ENCODE results near the gene ST6GAL2.

Gene ST6GAL2

GRCh38 chr2:106857882-106858478, 28.0 kb downstream of the ST6GAL2 start:
- TF ChIP-seq RAD21 (IDR thresholded peaks at IDR 0.05; ENCODE audit: low read depth): no peak

DNA sequence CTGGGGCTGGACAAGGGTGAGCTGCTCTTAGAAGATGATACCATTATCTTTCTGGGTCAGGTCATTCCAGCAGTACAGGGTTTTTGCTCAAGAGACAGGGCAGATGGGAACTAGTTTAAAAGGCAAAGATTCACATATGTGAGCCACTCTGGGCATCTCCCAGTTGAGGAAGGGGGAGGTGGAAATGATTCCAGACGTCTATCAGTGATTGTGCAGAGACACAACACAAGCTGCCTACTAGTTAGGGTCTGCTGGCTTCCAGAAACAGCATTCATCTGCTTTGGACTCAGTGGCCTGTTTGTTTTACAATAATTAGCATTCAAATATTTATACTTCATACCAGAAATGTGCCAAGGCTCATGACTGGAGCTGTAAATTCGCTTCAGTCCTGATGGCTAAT, 32.3 kb downstream of the ST6GAL2 start:
- TF ChIP-seq TAF1 (IDR thresholded peaks at IDR 0.05; ENCODE audit: low read depth): no peak
- TF ChIP-seq YY1 (IDR thresholded peaks at IDR 0.05; ENCODE audit: low read depth): no peak
- TF ChIP-seq USF1 (IDR thresholded peaks at IDR 0.05): no peak
- no peak for TF ChIP-seq TCF12 (IDR thresholded peaks at IDR 0.05; ENCODE audit: low read depth)
- TF ChIP-seq CREB1 (IDR thresholded peaks at IDR 0.05; ENCODE audit: low read depth): no peak
- no peak for TF ChIP-seq RAD21 (IDR thresholded peaks at IDR 0.05; ENCODE audit: low read depth)
- TF ChIP-seq NFIC (IDR thresholded peaks at IDR 0.05): no peak
- no peak for TF ChIP-seq CEBPB (IDR thresholded peaks at IDR 0.05)
- no peak for TF ChIP-seq FOXM1 (IDR thresholded peaks at IDR 0.05; ENCODE audit: borderline replicate concordance, low read depth)
- no peak for TF ChIP-seq EP300 (IDR thresholded peaks at IDR 0.05; ENCODE audit: borderline replicate concordance)
- no peak for TF ChIP-seq ZBTB7A (IDR thresholded peaks at IDR 0.05; ENCODE audit: low read depth)
- TF ChIP-seq EGR1 (IDR thresholded peaks at IDR 0.05): no peak
- TF ChIP-seq, protein P1, sequence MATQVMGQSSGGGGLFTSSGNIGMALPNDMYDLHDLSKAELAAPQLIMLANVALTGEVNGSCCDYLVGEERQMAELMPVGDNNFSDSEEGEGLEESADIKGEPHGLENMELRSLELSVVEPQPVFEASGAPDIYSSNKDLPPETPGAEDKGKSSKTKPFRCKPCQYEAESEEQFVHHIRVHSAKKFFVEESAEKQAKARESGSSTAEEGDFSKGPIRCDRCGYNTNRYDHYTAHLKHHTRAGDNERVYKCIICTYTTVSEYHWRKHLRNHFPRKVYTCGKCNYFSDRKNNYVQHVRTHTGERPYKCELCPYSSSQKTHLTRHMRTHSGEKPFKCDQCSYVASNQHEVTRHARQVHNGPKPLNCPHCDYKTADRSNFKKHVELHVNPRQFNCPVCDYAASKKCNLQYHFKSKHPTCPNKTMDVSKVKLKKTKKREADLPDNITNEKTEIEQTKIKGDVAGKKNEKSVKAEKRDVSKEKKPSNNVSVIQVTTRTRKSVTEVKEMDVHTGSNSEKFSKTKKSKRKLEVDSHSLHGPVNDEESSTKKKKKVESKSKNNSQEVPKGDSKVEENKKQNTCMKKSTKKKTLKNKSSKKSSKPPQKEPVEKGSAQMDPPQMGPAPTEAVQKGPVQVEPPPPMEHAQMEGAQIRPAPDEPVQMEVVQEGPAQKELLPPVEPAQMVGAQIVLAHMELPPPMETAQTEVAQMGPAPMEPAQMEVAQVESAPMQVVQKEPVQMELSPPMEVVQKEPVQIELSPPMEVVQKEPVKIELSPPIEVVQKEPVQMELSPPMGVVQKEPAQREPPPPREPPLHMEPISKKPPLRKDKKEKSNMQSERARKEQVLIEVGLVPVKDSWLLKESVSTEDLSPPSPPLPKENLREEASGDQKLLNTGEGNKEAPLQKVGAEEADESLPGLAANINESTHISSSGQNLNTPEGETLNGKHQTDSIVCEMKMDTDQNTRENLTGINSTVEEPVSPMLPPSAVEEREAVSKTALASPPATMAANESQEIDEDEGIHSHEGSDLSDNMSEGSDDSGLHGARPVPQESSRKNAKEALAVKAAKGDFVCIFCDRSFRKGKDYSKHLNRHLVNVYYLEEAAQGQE (IDR thresholded peaks at IDR 0.05; ENCODE audit: low read depth): no peak
- no peak for TF ChIP-seq TEAD4 (IDR thresholded peaks at IDR 0.05)

DNA sequence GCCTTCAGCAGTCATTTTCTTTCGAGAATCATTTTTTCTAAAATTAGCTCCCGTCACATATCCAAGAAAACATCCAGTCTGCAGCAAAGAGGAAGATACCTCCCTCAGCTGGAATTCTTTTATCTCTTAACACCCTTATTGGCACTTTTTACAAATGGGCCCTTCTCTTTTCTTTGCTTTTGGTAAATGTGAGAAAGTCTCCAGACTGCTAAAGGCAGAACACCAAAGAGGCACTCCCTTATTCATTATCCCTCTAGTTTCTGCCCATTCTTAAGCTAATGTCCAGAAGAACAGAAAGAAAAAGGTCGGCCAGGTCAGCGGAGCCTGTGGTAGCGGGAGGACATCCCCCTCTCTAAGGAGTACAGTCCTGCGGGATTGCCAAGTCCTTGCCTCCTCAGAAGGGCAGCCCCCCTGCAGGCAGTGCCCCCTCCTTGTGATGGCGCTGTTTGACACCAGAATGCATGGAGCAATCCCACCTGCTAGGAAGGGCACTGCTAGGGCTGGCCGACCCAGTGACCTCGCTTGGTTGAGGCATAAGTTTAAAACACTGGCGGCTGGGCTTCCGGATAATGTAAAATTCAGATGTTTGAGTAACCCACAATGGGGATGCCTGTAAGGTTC, 34.0 kb downstream of the ST6GAL2 start:
- TF ChIP-seq RAD21 (IDR thresholded peaks at IDR 0.05; ENCODE audit: low read depth): no peak
- no peak for TF ChIP-seq TEAD4 (IDR thresholded peaks at IDR 0.05)
- TF ChIP-seq EP300 (IDR thresholded peaks at IDR 0.05; ENCODE audit: borderline replicate concordance): no peak
- TF ChIP-seq, protein P2, sequence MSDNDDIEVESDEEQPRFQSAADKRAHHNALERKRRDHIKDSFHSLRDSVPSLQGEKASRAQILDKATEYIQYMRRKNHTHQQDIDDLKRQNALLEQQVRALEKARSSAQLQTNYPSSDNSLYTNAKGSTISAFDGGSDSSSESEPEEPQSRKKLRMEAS (IDR thresholded peaks at IDR 0.05): no peak
- no peak for TF ChIP-seq FOXM1 (IDR thresholded peaks at IDR 0.05; ENCODE audit: borderline replicate concordance, low read depth)
- TF ChIP-seq, protein P1 (IDR thresholded peaks at IDR 0.05; ENCODE audit: low read depth): no peak
- no peak for TF ChIP-seq YY1 (IDR thresholded peaks at IDR 0.05; ENCODE audit: low read depth)
- no peak for TF ChIP-seq EGR1 (IDR thresholded peaks at IDR 0.05)
- no peak for TF ChIP-seq USF1 (IDR thresholded peaks at IDR 0.05)
- no peak for TF ChIP-seq NFIC (IDR thresholded peaks at IDR 0.05)
- TF ChIP-seq ZBTB7A (IDR thresholded peaks at IDR 0.05; ENCODE audit: low read depth): no peak
- no peak for TF ChIP-seq TAF1 (IDR thresholded peaks at IDR 0.05; ENCODE audit: low read depth)
- TF ChIP-seq TCF12 (IDR thresholded peaks at IDR 0.05; ENCODE audit: low read depth): no peak

DNA sequence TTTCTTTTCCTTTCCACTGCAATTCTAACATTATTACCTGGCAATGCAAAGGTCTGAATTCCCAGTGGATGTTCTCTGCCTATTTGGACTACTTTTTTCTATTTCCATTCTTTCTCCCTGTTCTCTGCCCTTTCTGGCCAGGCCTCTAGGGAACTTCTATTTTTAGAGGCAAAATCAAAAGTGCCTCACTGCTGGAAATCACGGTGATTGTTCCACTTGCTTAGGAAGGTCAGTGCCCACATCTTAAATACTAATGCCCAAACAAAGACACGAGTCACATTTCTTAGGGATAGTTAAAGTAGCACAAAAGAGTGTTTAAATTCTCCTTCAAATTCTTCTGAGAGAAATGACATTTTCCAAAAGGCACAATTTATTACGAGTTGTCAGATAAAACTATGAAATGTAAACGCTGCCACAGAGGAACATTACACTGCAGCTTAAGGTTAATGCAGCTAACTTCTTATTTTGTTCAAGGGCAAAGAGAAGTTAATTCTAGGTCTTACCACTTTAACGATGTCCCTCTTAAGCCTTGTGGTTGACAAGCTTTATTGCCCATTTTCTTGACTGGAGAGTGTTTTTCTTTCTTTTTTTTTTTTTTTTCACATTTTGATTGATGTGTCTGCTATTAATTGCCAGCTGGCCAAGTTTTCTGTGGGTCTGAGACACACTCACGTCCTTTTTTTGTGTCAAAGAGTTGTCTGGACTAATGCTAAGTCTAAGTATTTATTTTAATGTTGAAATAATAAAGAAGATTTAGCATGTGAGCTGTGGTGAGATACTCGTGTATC, 34.7 kb downstream of the ST6GAL2 start:
- TF ChIP-seq TAF1 (IDR thresholded peaks at IDR 0.05; ENCODE audit: low read depth): no peak
- no peak for TF ChIP-seq EP300 (IDR thresholded peaks at IDR 0.05; ENCODE audit: borderline replicate concordance)
- TF ChIP-seq FOXM1 (IDR thresholded peaks at IDR 0.05; ENCODE audit: borderline replicate concordance, low read depth): no peak
- TF ChIP-seq RAD21 (IDR thresholded peaks at IDR 0.05; ENCODE audit: low read depth): no peak
- no peak for TF ChIP-seq TCF12 (IDR thresholded peaks at IDR 0.05; ENCODE audit: low read depth)
- no peak for TF ChIP-seq YY1 (IDR thresholded peaks at IDR 0.05; ENCODE audit: low read depth)
- TF ChIP-seq NFIC (IDR thresholded peaks at IDR 0.05): no peak
- TF ChIP-seq, protein P2 (IDR thresholded peaks at IDR 0.05): no peak
- TF ChIP-seq CREB1 (IDR thresholded peaks at IDR 0.05; ENCODE audit: low read depth): no peak
- TF ChIP-seq, protein P1 (IDR thresholded peaks at IDR 0.05; ENCODE audit: low read depth): no peak
- no peak for TF ChIP-seq TEAD4 (IDR thresholded peaks at IDR 0.05)
- TF ChIP-seq ZBTB7A (IDR thresholded peaks at IDR 0.05; ENCODE audit: low read depth): no peak
- no peak for TF ChIP-seq EGR1 (IDR thresholded peaks at IDR 0.05)
- TF ChIP-seq USF1 (IDR thresholded peaks at IDR 0.05): no peak
- TF ChIP-seq CEBPB (IDR thresholded peaks at IDR 0.05): no peak

All from Ishikawa (cell line).